GM12892 (cell line): ENCODE measurements around the gene EPB41L4A.

Source experiments
- POLR2A ChIP-seq: IDR thresholded peaks from 2 replicates; pipeline ENCODE4 v1.6.1; 2011; ENCODE audit warnings: low read depth, low read length, control low read depth
- POLR2AphosphoS5 ChIP-seq: IDR thresholded peaks from 2 replicates; pipeline ENCODE4 v1.6.1; 2011; ENCODE audit warnings: low read depth, low read length, control low read depth

GRCh38 chr5:112123086-112123485 lies 296.0 kb downstream of the EPB41L4A start:
- no peak for TF ChIP-seq POLR2AphosphoS5
- TF ChIP-seq POLR2A, result no peak
